Upper lobe of right lung (tissue), 1 donor: ENCODE measurements around the gene RAX. TPM values are rescaled to one million over a fixed set of nuclear protein-coding genes. Genes with fewer than 3 reads are reported as not detected.

ENCODE experiments used
- ATAC-seq: fragments of 200-7000 bp; cut with Tn5 transposase; one replicate; pipeline ENCODE4 v1.9.1; 2020; ENCODE audit warnings: mild to moderate bottlenecking, moderate library complexity
- DNase-seq: peaks from one replicate; pipeline ENCODE4 v3.0.0-alpha.2; 2020
- H3K27ac ChIP-seq: fragments of 200-600 bp; one replicate; pipeline ENCODE4 v1.8.0; 2022
- H3K27me3 ChIP-seq: fragments of 200-600 bp; one replicate; pipeline ENCODE4 v1.8.0; 2022; ENCODE audit warnings: mild to moderate bottlenecking
- H3K36me3 ChIP-seq: fragments of 200-600 bp; one replicate; pipeline ENCODE4 v1.8.0; 2022
- H3K4me1 ChIP-seq: fragments of 200-600 bp; one replicate; pipeline ENCODE4 v1.8.0; 2022
- H3K4me3 ChIP-seq: fragments of 200-600 bp; one replicate; pipeline ENCODE4 v1.8.0; 2022; ENCODE audit warnings: mild to moderate bottlenecking
- H3K9me3 ChIP-seq: fragments of 200-600 bp; one replicate; pipeline ENCODE4 v1.8.0; 2022
- intact Hi-C: fragments of 100-400 bp; cut with DNase I; formaldehyde crosslinking; loops from one replicate; pipeline ENCODE4 v1.11.0; 2022
- total RNA-seq: library from RNA; stranded (reverse); fragmentation: NEBNext Ultra II Directional; extraction: Animal tissue kit (Norgen Biotek cat#: 25700); gene quantifications from one replicate; pipeline ENCODE4 v1.2.1, GENCODE V29; 2021
- TF ChIP-seq, protein P1 (sequence below): fragments of 200-600 bp; IDR thresholded peaks from one replicate; pipeline ENCODE4 v1.8.0; 2022; ENCODE audit warnings: antibody characterized with exemption
- donor health status: DM: no; HTN: yes; CAD: no; lungs with severe emphysema.

RAX gene
- total RNA-seq, 1 donor from 2014 or later, result not detected

DNA sequence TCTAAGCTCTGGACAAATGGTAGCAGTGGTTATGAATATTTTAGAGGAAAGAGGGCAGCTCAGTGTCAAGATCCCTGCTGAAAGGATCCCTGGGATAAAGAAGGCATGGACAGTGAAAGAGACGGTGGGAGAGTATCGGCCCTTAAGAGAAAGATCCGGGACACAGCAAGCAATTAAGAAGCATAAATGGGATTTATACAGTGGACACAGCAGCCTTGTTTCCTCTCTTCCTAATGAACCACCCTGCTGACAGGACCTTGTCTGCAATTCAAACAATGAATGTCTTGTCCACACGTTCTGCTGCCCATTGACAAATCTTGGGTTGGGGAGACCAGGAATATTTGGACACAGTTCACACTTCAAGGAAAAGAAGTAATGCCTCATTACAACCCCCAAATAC, 28.7 kb upstream of the RAX start:
- Histone ChIP-seq H3K9me3 (no peaks in the 10 kb centered on the region), H3K27ac (no peak overlapping the region), H3K4me1 (no peaks in the 10 kb centered on the region), H3K36me3 (no peaks in the 10 kb centered on the region), H3K4me3 (no peak overlapping the region), H3K27me3 (peaks cover 4% of the 10 kb centered on the region)
- no peak for DNase-seq
- no peak for ATAC-seq
- intact Hi-C loops, result loop anchor here (10.0 kb wide), 1 partner anchor 103 kb away; no protein-coding TSS in a partner anchor
- TF ChIP-seq, protein P1, sequence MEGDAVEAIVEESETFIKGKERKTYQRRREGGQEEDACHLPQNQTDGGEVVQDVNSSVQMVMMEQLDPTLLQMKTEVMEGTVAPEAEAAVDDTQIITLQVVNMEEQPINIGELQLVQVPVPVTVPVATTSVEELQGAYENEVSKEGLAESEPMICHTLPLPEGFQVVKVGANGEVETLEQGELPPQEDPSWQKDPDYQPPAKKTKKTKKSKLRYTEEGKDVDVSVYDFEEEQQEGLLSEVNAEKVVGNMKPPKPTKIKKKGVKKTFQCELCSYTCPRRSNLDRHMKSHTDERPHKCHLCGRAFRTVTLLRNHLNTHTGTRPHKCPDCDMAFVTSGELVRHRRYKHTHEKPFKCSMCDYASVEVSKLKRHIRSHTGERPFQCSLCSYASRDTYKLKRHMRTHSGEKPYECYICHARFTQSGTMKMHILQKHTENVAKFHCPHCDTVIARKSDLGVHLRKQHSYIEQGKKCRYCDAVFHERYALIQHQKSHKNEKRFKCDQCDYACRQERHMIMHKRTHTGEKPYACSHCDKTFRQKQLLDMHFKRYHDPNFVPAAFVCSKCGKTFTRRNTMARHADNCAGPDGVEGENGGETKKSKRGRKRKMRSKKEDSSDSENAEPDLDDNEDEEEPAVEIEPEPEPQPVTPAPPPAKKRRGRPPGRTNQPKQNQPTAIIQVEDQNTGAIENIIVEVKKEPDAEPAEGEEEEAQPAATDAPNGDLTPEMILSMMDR, result no peak

DNA sequence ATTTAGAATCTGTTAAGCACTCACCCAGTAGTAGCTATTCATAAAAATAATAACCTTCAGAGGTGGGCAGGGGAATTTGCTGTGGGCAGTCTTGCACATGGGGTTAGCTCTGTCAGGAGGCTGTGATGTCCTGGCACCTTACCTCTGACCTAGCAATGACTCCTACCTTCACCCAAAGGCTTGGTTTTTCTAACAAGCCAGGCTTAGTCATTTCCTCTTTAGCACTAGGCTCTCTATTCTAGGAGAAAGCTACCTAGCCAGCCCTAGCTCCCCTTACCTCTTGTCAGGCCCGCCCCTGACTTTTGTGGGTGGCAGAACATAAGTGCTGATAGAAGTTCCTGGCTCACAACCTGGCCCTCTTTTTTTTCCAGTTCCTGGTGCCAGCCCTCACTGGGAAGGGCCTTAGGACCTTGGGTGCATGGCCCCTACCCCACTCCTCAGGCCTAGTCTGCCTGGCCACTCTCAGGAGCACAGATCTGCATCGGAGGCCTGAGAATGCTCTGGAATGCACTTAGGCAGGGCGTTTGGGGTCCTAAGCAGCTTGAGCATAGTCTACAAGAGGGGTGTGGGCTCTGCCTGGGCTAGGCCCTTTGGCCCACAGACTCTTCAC, 27.5 kb upstream of the RAX start:
- ATAC-seq, result peak; percentile 21
- intact Hi-C loops, result loop anchor here (10.0 kb wide), 1 partner anchor 104 kb away; no protein-coding TSS in a partner anchor

DNA sequence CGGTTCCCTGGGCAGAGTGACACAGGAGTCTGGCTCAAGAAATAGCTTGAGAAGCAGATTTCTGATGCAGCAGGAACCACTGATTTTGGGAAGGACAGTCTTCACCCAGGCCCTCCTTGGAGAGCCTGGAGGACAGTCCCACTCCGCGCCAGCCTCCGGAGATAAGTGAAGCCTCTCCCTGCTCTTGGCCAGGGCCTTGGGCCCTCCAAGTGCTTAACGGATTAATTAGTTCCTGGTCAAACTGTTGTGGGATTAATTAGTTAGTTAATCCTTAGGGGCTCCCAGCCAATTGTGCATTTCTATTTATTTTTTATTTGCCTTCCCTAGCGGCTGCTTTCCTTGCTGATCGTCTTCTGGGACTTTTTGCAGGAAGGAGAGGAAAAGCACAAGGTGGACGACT, 25.6 kb upstream of the RAX start:
- Histone ChIP-seq H3K36me3 (no peaks in the 10 kb centered on the region), H3K27me3 (peaks cover 14% of the 10 kb centered on the region), H3K27ac (no peak overlapping the region), H3K9me3 (no peaks in the 10 kb centered on the region), H3K4me3 (no peak overlapping the region), H3K4me1 (no peaks in the 10 kb centered on the region)
- intact Hi-C loops, result no loop called here
- no peak for ATAC-seq
- TF ChIP-seq, protein P1, result no peak
- no peak for DNase-seq

More for the DNA sequence above, 27.5 kb upstream of the RAX start:
- H3K27ac ChIP-seq, result no peak overlapping the region
- no peak overlapping the region for H3K4me3 ChIP-seq
- no peaks in the 10 kb centered on the region for H3K36me3 ChIP-seq
- H3K9me3 ChIP-seq, result no peaks in the 10 kb centered on the region
- TF ChIP-seq, protein P1, result no peak
- H3K4me1 ChIP-seq, result no peaks in the 10 kb centered on the region
- H3K27me3 ChIP-seq, result no peaks in the 10 kb centered on the region
- DNase-seq, result no peak

DNA sequence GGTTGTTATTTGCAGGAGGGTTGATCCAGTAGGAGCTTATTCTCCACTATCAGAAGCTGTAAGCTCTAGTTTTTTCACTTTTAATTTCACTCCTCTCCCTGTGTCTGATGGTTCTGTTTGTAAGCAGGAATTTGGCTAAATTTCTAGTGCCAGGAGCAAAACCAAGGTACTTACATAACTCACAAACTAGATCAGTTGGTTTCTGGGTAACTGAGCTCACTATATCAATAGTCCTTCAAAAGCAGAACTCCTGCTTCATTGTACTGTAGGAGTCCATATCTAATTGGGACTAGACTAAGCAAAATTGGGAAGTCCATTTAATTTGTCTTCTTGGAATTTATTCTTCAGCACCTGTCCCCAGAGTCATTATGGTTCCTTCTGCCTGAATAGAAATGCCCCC, 20.1 kb upstream of the RAX start:
- Histone ChIP-seq H3K4me3 (no peak overlapping the region), H3K27me3 (peaks cover 19% of the 10 kb centered on the region), H3K9me3 (no peaks in the 10 kb centered on the region), H3K36me3 (no peaks in the 10 kb centered on the region), H3K27ac (no peak overlapping the region), H3K4me1 (no peaks in the 10 kb centered on the region)
- DNase-seq (no peak), ATAC-seq (no peak)
- TF ChIP-seq, protein P1, result no peak
- intact Hi-C loops, result no loop called here

DNA sequence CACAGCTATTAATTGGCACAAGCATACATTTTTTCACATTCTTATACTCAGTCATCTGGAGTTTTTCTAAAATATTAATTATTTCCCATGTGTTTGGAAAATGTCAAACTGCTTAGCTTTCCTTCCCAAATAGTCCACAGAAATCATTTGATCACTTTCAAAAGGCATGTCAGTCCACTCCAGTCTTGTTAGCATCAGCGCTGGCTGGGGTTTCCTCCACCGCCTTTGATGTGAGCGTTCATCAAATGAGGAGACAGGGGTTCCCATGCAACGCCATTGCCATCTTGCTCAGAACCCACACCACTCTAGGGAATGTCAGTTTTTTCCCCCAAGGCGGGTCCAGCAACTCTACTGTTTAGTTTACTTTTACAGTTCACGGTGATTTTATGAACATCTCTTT, 13.1 kb upstream of the RAX start:
- H3K27me3 ChIP-seq, result peaks cover 41% of the 10 kb centered on the region

More for the DNA sequence above, 13.1 kb upstream of the RAX start:
- no peaks in the 10 kb centered on the region for H3K9me3 ChIP-seq
- no peaks in the 10 kb centered on the region for H3K36me3 ChIP-seq
- TF ChIP-seq, protein P1, result no peak
- intact Hi-C loops, result no loop called here
- no peak overlapping the region for H3K4me3 ChIP-seq
- DNase-seq, result no peak
- ATAC-seq, result no peak
- no peak overlapping the region for H3K27ac ChIP-seq
- no peaks in the 10 kb centered on the region for H3K4me1 ChIP-seq
